ENCODE measurements around the gene ANKZF1.

Gene ANKZF1

GRCh38 chr2:219213026-219213415, 16.6 kb upstream of the ANKZF1 start (continued):
- no peak for TF ChIP-seq TSHZ2 (CRISPR knock-in tag; IDR thresholded peaks at IDR 0.05)
- TF ChIP-seq ZNF70 (CRISPR knock-in tag; IDR thresholded peaks at IDR 0.05), result no peak
- TF ChIP-seq OSR1 (CRISPR knock-in tag; IDR thresholded peaks at IDR 0.05), result no peak
- TF ChIP-seq ZFP3 (CRISPR knock-in tag; IDR thresholded peaks at IDR 0.05), result no peak
- TF ChIP-seq ZFP30 (CRISPR knock-in tag; IDR thresholded peaks at IDR 0.05), result no peak

- ATAC-seq, result no peak
- TF ChIP-seq PPARA (CRISPR knock-in tag; IDR thresholded peaks at IDR 0.05; ENCODE audit: borderline replicate concordance) (no peak), ZC3H10 (CRISPR knock-in tag; IDR thresholded peaks at IDR 0.05) (no peak), ZNF565 (CRISPR knock-in tag; conservative IDR thresholded peaks at IDR 0.05; ENCODE audit: low read depth) (no peak), TSHZ2 (CRISPR knock-in tag; IDR thresholded peaks at IDR 0.05) (no peak), ZNF70 (CRISPR knock-in tag; IDR thresholded peaks at IDR 0.05) (no peak), ESRRG (CRISPR knock-in tag; IDR thresholded peaks at IDR 0.05) (no peak), TOX (CRISPR knock-in tag; IDR thresholded peaks at IDR 0.05; ENCODE audit: borderline replicate concordance) (no peak), ZFP3 (CRISPR knock-in tag; IDR thresholded peaks at IDR 0.05) (no peak), GLIS3 (CRISPR knock-in tag; IDR thresholded peaks at IDR 0.05) (no peak), ARNTL (CRISPR knock-in tag; IDR thresholded peaks at IDR 0.05; ENCODE audit: borderline replicate concordance, low read depth) (no peak), TCF4 (CRISPR knock-in tag; IDR thresholded peaks at IDR 0.05; ENCODE audit: borderline replicate concordance) (no peak), OSR1 (CRISPR knock-in tag; IDR thresholded peaks at IDR 0.05) (no peak), CSDC2 (CRISPR knock-in tag; IDR thresholded peaks at IDR 0.05) (no peak), SNAI2 (CRISPR knock-in tag; IDR thresholded peaks at IDR 0.05) (no peak), ZFP30 (CRISPR knock-in tag; IDR thresholded peaks at IDR 0.05) (no peak), ISL1 (CRISPR knock-in tag; IDR thresholded peaks at IDR 0.05) (no peak)
- TF ChIP-seq, protein P1, sequence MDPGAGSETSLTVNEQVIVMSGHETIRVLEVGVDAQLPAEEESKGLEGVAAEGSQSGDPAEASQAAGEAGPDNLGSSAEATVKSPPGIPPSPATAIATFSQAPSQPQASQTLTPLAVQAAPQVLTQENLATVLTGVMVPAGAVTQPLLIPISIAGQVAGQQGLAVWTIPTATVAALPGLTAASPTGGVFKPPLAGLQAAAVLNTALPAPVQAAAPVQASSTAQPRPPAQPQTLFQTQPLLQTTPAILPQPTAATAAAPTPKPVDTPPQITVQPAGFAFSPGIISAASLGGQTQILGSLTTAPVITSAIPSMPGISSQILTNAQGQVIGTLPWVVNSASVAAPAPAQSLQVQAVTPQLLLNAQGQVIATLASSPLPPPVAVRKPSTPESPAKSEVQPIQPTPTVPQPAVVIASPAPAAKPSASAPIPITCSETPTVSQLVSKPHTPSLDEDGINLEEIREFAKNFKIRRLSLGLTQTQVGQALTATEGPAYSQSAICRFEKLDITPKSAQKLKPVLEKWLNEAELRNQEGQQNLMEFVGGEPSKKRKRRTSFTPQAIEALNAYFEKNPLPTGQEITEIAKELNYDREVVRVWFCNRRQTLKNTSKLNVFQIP (CRISPR knock-in tag; IDR thresholded peaks at IDR 0.05; ENCODE audit: borderline replicate concordance, low read depth), result no peak
- TF ChIP-seq, protein P2, sequence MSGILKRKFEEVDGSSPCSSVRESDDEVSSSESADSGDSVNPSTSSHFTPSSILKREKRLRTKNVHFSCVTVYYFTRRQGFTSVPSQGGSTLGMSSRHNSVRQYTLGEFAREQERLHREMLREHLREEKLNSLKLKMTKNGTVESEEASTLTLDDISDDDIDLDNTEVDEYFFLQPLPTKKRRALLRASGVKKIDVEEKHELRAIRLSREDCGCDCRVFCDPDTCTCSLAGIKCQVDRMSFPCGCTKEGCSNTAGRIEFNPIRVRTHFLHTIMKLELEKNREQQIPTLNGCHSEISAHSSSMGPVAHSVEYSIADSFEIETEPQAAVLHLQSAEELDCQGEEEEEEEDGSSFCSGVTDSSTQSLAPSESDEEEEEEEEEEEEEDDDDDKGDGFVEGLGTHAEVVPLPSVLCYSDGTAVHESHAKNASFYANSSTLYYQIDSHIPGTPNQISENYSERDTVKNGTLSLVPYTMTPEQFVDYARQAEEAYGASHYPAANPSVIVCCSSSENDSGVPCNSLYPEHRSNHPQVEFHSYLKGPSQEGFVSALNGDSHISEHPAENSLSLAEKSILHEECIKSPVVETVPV (CRISPR knock-in tag; IDR thresholded peaks at IDR 0.05), result no peak
- TF ChIP-seq, protein P3, sequence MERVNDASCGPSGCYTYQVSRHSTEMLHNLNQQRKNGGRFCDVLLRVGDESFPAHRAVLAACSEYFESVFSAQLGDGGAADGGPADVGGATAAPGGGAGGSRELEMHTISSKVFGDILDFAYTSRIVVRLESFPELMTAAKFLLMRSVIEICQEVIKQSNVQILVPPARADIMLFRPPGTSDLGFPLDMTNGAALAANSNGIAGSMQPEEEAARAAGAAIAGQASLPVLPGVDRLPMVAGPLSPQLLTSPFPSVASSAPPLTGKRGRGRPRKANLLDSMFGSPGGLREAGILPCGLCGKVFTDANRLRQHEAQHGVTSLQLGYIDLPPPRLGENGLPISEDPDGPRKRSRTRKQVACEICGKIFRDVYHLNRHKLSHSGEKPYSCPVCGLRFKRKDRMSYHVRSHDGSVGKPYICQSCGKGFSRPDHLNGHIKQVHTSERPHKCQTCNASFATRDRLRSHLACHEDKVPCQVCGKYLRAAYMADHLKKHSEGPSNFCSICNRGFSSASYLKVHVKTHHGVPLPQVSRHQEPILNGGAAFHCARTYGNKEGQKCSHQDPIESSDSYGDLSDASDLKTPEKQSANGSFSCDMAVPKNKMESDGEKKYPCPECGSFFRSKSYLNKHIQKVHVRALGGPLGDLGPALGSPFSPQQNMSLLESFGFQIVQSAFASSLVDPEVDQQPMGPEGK (CRISPR knock-in tag; IDR thresholded peaks at IDR 0.05; ENCODE audit: borderline replicate concordance), result no peak
Measured at GRCh38 chr2:219213486-219214071, 16.0 kb upstream of the ANKZF1 start.

GRCh38 chr2:219214141-219214540, 15.5 kb upstream of the ANKZF1 start:
- no peak for ATAC-seq
- TF ChIP-seq ZFP30 (CRISPR knock-in tag; IDR thresholded peaks at IDR 0.05), result no peak
- TF ChIP-seq, protein P3 (CRISPR knock-in tag; IDR thresholded peaks at IDR 0.05; ENCODE audit: borderline replicate concordance), result no peak
- TF ChIP-seq OSR1 (CRISPR knock-in tag; IDR thresholded peaks at IDR 0.05), result no peak
- no peak for TF ChIP-seq ESRRG (CRISPR knock-in tag; IDR thresholded peaks at IDR 0.05)
- no peak for TF ChIP-seq ZC3H10 (CRISPR knock-in tag; IDR thresholded peaks at IDR 0.05)
- TF ChIP-seq TSHZ2 (CRISPR knock-in tag; IDR thresholded peaks at IDR 0.05), result no peak
- TF ChIP-seq TCF4 (CRISPR knock-in tag; IDR thresholded peaks at IDR 0.05; ENCODE audit: borderline replicate concordance), result no peak
- no peak for TF ChIP-seq ZFP3 (CRISPR knock-in tag; IDR thresholded peaks at IDR 0.05)

All from SK-N-SH treated with all-trans-retinoic acid at 6 μM for 48 hours (cell line).